ENCODE results near the gene GIMAP2. TPM values are rescaled to one million over a fixed set of nuclear protein-coding genes. Genes with fewer than 3 reads are reported as not detected.

Gene GIMAP2
- total and polyA plus RNA-seq, 9 of the 15 experiments (the other 6 are each of a cell fraction or from before 2014, with no cell fraction given), result 0.37 to 1.8 (median 1.2) TPM

GRCh38 chr7:150660939-150661613 lies 24.4 kb upstream of the GIMAP2 start:
- Histone ChIP-seq H3K36me3 (ENCODE audit: control insufficient read depth, insufficient read depth, low read length) (no peaks in the 10 kb centered on the region), H3K9me1 (ENCODE audit: control insufficient read depth, insufficient read depth, low read length) (no peaks in the 10 kb centered on the region), H3K9me3 (replicated peaks; ENCODE audit: control insufficient read depth, insufficient read depth, low read depth, low read length) (no peaks in the 10 kb centered on the region), H2AFZ (ENCODE audit: low read depth, low read length) (no peak overlapping the region), H3K27ac (ENCODE audit: extremely low read depth, low read depth, low read length) (no peak overlapping the region), H3K4me3 (no peak overlapping the region), H3K4me2 (ENCODE audit: insufficient read depth, low read length) (no peak overlapping the region), H3K9ac (ENCODE audit: insufficient read depth in 1 of 2, low read depth in 2 of 2, low read length in 2 of 2) (no peak overlapping the region), H3K4me1 (replicated peaks in 1 of 2; ENCODE audit: control insufficient read depth in 2 of 2, insufficient read depth in 2 of 2, low read length in 2 of 2) (no peaks in the 10 kb centered on the region; a peak in 1 of 5 replicates), H3K79me2 (ENCODE audit: control insufficient read depth, insufficient read depth, low read length) (no peaks in the 10 kb centered on the region), H3K27me3 (ENCODE audit: control insufficient read depth in 2 of 2, insufficient read depth in 2 of 2, low read length in 2 of 2) (peaks cover 9 to 31% of the 10 kb centered on the region in 2 experiments; a peak in 4 of 5 replicates), H4K20me1 (replicated peaks; ENCODE audit: control insufficient read depth, insufficient read depth, low read length) (no peaks in the 10 kb centered on the region)
- 8% methylated on average over 4 of the region's 4 CpGs for WGBS (ENCODE audit: insufficient coverage, low coverage, missing lambda C conversion rate)
- in situ Hi-C loops (cut with MboI), result no loop called here
- ATAC-seq (no peak), FAIRE-seq (no peak), DNase-seq (ENCODE audit: extremely low read depth in 1 of 4, low spot score in 3 of 4) (no peak)
- CTCF ChIA-PET (ENCODE audit: low intra/inter-chr PET ratio), result no interaction called here
- BruUV-seq (replicated peaks), result no TSS peak
- intact Hi-C loops (cut with micrococcal nuclease), result no loop called here
- POLR2A ChIA-PET, result interaction anchor here (0.6 kb wide), 2 partner anchors 174 to 258 kb away, joined by 3 read pairs; no protein-coding TSS in a partner anchor
- TF ChIP-seq ZBTB12 (CRISPR knock-in tag; IDR thresholded peaks at IDR 0.05) (no peak), NRF1 (conservative IDR thresholded peaks at IDR 0.05 in 1 of 2, IDR thresholded peaks at IDR 0.05 in 1 of 2) (no peak), ZBTB43 (CRISPR knock-in tag; IDR thresholded peaks at IDR 0.05) (no peak), ZNF217 (CRISPR knock-in tag; IDR thresholded peaks at IDR 0.05) (no peak), ZFP1 (CRISPR knock-in tag; IDR thresholded peaks at IDR 0.05) (no peak), DDX20 (tag; IDR thresholded peaks at IDR 0.05; ENCODE audit: low read depth) (no peak), ZBTB9 (CRISPR knock-in tag; IDR thresholded peaks at IDR 0.05) (no peak)
- TF ChIP-seq, protein P1, sequence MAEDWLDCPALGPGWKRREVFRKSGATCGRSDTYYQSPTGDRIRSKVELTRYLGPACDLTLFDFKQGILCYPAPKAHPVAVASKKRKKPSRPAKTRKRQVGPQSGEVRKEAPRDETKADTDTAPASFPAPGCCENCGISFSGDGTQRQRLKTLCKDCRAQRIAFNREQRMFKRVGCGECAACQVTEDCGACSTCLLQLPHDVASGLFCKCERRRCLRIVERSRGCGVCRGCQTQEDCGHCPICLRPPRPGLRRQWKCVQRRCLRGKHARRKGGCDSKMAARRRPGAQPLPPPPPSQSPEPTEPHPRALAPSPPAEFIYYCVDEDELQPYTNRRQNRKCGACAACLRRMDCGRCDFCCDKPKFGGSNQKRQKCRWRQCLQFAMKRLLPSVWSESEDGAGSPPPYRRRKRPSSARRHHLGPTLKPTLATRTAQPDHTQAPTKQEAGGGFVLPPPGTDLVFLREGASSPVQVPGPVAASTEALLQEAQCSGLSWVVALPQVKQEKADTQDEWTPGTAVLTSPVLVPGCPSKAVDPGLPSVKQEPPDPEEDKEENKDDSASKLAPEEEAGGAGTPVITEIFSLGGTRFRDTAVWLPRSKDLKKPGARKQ (CRISPR knock-in tag; IDR thresholded peaks at IDR 0.05), result no peak
- TF ChIP-seq, protein P2, sequence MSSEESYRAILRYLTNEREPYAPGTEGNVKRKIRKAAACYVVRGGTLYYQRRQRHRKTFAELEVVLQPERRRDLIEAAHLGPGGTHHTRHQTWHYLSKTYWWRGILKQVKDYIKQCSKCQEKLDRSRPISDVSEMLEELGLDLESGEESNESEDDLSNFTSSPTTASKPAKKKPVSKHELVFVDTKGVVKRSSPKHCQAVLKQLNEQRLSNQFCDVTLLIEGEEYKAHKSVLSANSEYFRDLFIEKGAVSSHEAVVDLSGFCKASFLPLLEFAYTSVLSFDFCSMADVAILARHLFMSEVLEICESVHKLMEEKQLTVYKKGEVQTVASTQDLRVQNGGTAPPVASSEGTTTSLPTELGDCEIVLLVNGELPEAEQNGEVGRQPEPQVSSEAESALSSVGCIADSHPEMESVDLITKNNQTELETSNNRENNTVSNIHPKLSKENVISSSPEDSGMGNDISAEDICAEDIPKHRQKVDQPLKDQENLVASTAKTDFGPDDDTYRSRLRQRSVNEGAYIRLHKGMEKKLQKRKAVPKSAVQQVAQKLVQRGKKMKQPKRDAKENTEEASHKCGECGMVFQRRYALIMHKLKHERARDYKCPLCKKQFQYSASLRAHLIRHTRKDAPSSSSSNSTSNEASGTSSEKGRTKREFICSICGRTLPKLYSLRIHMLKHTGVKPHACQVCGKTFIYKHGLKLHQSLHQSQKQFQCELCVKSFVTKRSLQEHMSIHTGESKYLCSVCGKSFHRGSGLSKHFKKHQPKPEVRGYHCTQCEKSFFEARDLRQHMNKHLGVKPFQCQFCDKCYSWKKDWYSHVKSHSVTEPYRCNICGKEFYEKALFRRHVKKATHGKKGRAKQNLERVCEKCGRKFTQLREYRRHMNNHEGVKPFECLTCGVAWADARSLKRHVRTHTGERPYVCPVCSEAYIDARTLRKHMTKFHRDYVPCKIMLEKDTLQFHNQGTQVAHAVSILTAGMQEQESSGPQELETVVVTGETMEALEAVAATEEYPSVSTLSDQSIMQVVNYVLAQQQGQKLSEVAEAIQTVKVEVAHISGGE (CRISPR knock-in tag; IDR thresholded peaks at IDR 0.05), result no peak
- TF ChIP-seq, protein P3, sequence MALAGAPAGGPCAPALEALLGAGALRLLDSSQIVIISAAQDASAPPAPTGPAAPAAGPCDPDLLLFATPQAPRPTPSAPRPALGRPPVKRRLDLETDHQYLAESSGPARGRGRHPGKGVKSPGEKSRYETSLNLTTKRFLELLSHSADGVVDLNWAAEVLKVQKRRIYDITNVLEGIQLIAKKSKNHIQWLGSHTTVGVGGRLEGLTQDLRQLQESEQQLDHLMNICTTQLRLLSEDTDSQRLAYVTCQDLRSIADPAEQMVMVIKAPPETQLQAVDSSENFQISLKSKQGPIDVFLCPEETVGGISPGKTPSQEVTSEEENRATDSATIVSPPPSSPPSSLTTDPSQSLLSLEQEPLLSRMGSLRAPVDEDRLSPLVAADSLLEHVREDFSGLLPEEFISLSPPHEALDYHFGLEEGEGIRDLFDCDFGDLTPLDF (CRISPR knock-in tag; IDR thresholded peaks at IDR 0.05), result no peak

Measured in K562 (cell line).